Cardiac muscle cell (in vitro differentiated cells and primary cell): Measurements from ENCODE around the gene HOATZ. TPM values are rescaled to one million over a fixed set of nuclear protein-coding genes. Genes with fewer than 3 reads are reported as not detected.

Experiments
- DNase-seq, 2 donors: peaks; one replicate each; pipeline versions ENCODE4 v3.0.0 to v3.0.0-alpha.2; 2010 to 2017; ENCODE audit warnings: low read depth in 1 of 2, low spot score in 1 of 2
- H3K27ac ChIP-seq: fragments of 200-600 bp; sonication (generic); 2 replicates; pipeline ENCODE4 v1.5.1; 2016
- H3K27me3 ChIP-seq: fragments of 200-600 bp; sonication (generic); 2 replicates; pipeline ENCODE4 v1.6.0; 2016; ENCODE audit warnings: control low read depth
- H3K36me3 ChIP-seq: fragments of 200-600 bp; sonication (generic); 2 replicates; pipeline ENCODE4 v1.5.1; 2016; ENCODE audit warnings: control low read depth
- H3K4me1 ChIP-seq: fragments of 200-600 bp; sonication (generic); 2 replicates; pipeline ENCODE4 v1.8.1; 2017; ENCODE audit warnings: low read depth, mild to moderate bottlenecking, mixed run types
- H3K4me3 ChIP-seq: fragments of 200-600 bp; sonication (generic); 2 replicates; pipeline ENCODE4 v1.5.1; 2016; ENCODE audit warnings: mild to moderate bottlenecking
- H3K9me3 ChIP-seq: fragments of 200-600 bp; sonication (generic); 2 replicates; pipeline ENCODE4 v1.5.1; 2017; ENCODE audit warnings: low read depth, mild to moderate bottlenecking, control low read depth
- polyA plus RNA-seq: library from polyadenylated mRNA; unstranded; fragments of >200 nt; fragmentation: Nextera tagmentation; extraction: Ambion mirVana; gene quantifications from 2 replicates; pipeline ENCODE4 v1.2.1, GENCODE V29; 2016
- total RNA-seq: library from RNA; depleted of rRNA; stranded (reverse); fragments of >200 nt; gene quantifications from 2 replicates; pipeline ENCODE4 v1.2.3, GENCODE V29; 2016
- TF ChIP-seq, protein P1 (sequence below): IDR thresholded peaks from 2 replicates; pipeline ENCODE4 v1.5.1; 2012; ENCODE audit warnings: low read depth, mild to moderate bottlenecking, low read length

HOATZ gene
- total and polyA plus RNA-seq, 2 experiments from 2014 or later, result not detected

DNA sequence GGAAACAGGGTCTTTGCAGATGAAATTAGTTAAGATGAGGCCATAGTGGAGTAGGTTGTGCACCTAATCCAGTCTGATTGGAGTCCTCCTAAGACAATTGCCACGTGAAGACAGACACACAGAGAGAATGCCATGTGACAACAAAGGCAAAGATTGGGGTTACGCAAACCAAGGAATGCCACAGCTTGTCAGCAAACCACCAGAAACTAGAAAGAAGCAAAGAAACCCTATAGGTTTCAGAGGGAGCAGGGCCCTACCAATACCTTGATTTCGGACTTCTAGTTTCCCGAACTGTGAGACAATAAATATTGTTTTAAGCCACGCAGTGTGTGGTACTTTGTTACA lies 17.8 kb downstream of the HOATZ start:
- Histone ChIP-seq H3K4me1 (no peaks in the 10 kb centered on the region), H3K27me3 (peaks cover 16% of the 10 kb centered on the region), H3K27ac (no peak overlapping the region), H3K36me3 (no peaks in the 10 kb centered on the region), H3K9me3 (no peaks in the 10 kb centered on the region), H3K4me3 (no peak overlapping the region)
- DNase-seq, result no peak
- TF ChIP-seq, protein P1, sequence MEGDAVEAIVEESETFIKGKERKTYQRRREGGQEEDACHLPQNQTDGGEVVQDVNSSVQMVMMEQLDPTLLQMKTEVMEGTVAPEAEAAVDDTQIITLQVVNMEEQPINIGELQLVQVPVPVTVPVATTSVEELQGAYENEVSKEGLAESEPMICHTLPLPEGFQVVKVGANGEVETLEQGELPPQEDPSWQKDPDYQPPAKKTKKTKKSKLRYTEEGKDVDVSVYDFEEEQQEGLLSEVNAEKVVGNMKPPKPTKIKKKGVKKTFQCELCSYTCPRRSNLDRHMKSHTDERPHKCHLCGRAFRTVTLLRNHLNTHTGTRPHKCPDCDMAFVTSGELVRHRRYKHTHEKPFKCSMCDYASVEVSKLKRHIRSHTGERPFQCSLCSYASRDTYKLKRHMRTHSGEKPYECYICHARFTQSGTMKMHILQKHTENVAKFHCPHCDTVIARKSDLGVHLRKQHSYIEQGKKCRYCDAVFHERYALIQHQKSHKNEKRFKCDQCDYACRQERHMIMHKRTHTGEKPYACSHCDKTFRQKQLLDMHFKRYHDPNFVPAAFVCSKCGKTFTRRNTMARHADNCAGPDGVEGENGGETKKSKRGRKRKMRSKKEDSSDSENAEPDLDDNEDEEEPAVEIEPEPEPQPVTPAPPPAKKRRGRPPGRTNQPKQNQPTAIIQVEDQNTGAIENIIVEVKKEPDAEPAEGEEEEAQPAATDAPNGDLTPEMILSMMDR, result no peak

DNA sequence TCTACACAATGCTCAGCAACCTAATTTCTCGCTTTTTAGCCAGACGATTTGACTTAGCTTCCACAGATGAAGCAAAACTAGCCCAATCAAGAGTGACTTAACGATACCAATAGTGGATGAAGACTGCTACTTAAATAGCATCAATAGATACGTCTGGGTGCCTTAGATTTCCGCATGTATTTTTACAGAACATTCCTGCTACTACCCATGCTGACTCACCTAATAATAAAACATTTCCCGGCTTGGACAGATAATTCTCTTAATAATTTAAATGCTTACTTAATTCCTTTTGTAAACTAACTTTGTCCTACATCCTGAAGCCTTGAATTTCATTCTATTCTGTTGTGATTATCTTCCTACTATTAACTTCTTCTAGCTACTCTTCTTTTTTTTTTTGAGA lies 20.7 kb downstream of the HOATZ start:
- TF ChIP-seq, protein P1, result no peak
- Histone ChIP-seq H3K4me3 (no peak overlapping the region), H3K9me3 (no peaks in the 10 kb centered on the region), H3K4me1 (no peaks in the 10 kb centered on the region), H3K27me3 (peaks cover 38% of the 10 kb centered on the region), H3K27ac (no peak overlapping the region), H3K36me3 (no peaks in the 10 kb centered on the region)
- DNase-seq, result no peak

DNA sequence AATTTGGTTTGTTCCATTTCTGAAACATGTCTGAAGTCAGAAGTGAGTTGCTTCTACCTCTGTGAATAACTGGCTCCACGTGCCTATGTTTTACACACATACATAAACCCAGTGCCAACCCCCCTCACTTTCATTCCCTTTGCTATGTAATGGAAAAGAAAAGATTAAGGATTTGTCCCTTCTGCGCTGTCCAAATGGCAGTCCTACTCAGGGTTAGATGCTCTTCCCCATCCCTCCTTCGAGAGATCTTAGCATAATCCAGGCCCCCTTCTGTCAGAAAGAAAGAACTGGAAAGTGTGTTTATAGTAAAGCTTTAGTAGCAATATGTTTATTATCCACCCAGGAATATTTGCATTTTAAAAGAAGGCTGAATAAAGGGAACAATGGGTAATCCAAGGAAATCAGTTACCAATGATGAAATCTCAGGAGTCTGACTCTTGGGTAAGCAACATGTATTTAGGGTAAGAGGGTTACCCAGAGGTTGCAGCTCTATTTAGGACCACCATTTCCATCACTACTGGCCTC lies 22.8 kb downstream of the HOATZ start:
- Histone ChIP-seq H3K4me3 (no peak overlapping the region), H3K27me3 (peaks cover 59% of the 10 kb centered on the region), H3K4me1 (no peaks in the 10 kb centered on the region), H3K9me3 (no peaks in the 10 kb centered on the region), H3K36me3 (no peaks in the 10 kb centered on the region), H3K27ac (no peak overlapping the region)
- DNase-seq, result no peak
- TF ChIP-seq, protein P1, result no peak

DNA sequence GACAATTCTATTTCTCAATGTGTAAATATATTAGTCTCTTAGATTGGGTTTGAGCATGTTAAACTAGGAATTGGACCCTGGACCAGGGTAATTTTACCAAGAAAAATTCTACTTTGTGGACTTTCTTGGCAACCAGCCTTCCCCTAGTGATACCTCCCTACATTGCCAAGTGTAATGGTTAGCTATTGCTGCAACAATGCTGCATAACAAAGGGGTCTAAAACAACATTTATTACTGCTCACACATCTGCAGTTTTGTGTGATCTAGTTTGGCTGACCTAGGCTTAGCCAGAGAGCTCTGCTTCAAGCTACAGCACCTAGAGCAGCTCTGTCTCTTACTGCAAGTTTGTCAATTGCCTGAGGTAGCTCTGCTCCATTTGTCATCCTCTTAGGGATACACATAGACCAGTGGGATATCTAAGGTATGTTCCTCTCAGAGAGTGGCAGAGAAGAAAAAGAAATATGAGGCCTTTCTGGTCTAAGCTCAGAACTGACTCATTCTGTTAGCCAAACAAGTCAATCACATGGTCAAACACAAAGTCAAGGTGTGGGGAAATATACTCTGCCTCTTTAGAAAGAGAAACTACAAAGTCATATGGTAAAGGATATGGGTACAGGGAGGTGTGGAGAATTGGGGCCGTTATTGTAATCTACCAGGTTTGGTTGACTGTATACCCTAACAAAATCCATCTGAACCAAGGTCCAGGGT lies 24.0 kb downstream of the HOATZ start:
- Histone ChIP-seq H3K4me1 (no peaks in the 10 kb centered on the region), H3K27me3 (peaks cover 70% of the 10 kb centered on the region), H3K36me3 (no peaks in the 10 kb centered on the region), H3K27ac (no peak overlapping the region), H3K9me3 (no peaks in the 10 kb centered on the region), H3K4me3 (no peak overlapping the region)
- no peak for DNase-seq
- TF ChIP-seq, protein P1, result no peak

DNA sequence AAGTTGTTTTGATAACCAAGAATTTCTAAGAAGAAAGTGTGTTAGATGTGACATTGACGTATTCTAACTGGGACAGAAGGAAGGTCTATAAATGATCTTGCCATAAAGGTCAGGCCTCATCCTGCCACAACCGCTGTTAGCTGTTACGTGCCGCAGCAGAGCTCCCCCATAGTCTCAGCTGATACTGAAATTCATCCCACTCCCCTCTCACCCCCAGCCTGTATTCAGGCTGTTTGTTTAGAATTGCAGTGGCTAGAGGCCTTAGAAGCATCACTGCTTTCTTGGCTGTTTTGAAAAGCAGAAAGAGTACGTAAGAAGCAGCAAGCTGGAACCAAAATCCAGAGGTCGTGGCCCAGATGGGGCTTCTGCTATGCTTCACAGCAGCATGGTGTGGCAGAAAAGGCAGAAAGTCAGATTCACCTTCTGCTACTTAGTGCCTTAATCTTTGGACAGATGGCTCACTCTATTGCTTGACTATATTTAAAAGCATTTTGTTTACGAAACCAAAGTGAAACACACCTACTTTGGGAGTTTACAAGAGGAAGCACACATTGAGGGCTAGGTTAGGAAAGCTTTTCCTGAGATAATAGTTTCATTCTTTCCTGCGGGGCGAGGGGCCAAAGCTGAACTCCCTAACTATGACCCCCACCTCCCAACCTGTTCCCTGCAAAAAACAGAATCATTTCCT lies 25.0 kb downstream of the HOATZ start:
- Histone ChIP-seq H3K4me3 (no peak overlapping the region), H3K27me3 (peaks cover 71% of the 10 kb centered on the region), H3K27ac (no peak overlapping the region), H3K4me1 (no peaks in the 10 kb centered on the region), H3K9me3 (no peaks in the 10 kb centered on the region), H3K36me3 (no peaks in the 10 kb centered on the region)
- TF ChIP-seq, protein P1, result no peak
- DNase-seq, result no peak
